IMR-90 (cell line): ENCODE measurements around the gene ENOX1. TPM values are rescaled to one million over a fixed set of nuclear protein-coding genes. Genes with fewer than 3 reads are reported as not detected.

Experiments used
- ATAC-seq: fragments of 200-7000 bp; cut with Tn5 transposase; 2 replicates; pipeline ENCODE4 v1.9.1; 2020; ENCODE audit warnings: low read depth, mild to moderate bottlenecking, moderate library complexity
- BruUV-seq: library from RNA; stranded (reverse); fragments of 400-500 nt; replicated peaks from 2 replicates; lab custom pipeline; 2021; lab: Mats Ljungman, UMichigan
- CTCF ChIA-PET: fragments of 300-600 bp; formaldehyde crosslinking; extraction: SDS; loops from one replicate; lab custom pipeline; 2021; ENCODE audit warnings: antibody characterized with exemption; lab: Yijun Ruan, JAX
- POLR2A ChIA-PET: fragments of 300-600 bp; sonication (Branson Sonifier 250); formaldehyde crosslinking; loops from one replicate; lab custom pipeline; 2022; ENCODE audit warnings: antibody characterized with exemption; ENCODE audit not compliant: unreplicated experiment; lab: Charles Lee
- DNase-seq: peaks from one replicate; pipeline ENCODE4 v3.0.0; 2013
- H2AFZ ChIP-seq: replicated peaks from 2 replicates; pipeline ENCODE3; 2013; ENCODE audit warnings: low read length, mild to moderate bottlenecking; ENCODE audit not compliant: poor library complexity
- H2AK5ac ChIP-seq: 2 replicates; pipeline ENCODE4 v1.6.1; 2013; ENCODE audit warnings: low read depth, low read length, inconsistent platforms
- H2AK9ac ChIP-seq: replicated peaks from 2 replicates; pipeline ENCODE3; 2013; ENCODE audit warnings: mild to moderate bottlenecking, low read depth, low read length, moderate library complexity; ENCODE audit not compliant: poor library complexity
- H2BK120ac ChIP-seq: 2 replicates; pipeline ENCODE4 v1.6.1; 2013; ENCODE audit warnings: low read depth, low read length, inconsistent platforms
- H2BK15ac ChIP-seq: 3 replicates; pipeline ENCODE4 v1.6.1; 2013; ENCODE audit warnings: low read depth, low read length, inconsistent platforms
- H2BK20ac ChIP-seq: 2 replicates; pipeline ENCODE4 v1.6.1; 2013; ENCODE audit warnings: low read depth, mild to moderate bottlenecking, inconsistent platforms, low read length, moderate library complexity
- H2BK5ac ChIP-seq: 2 replicates; pipeline ENCODE4 v1.6.1; 2013; ENCODE audit warnings: mild to moderate bottlenecking, low read depth, low read length, inconsistent platforms; ENCODE audit not compliant: poor library complexity, severe bottlenecking
- H3K14ac ChIP-seq: replicated peaks from 2 replicates; pipeline ENCODE4 v1.6.1; 2013; ENCODE audit warnings: low read depth, low read length, inconsistent platforms
- H3K18ac ChIP-seq: 2 replicates; pipeline ENCODE4 v1.6.1; 2013; ENCODE audit warnings: low read depth, low read length, control low read depth
- H3K23ac ChIP-seq: 2 replicates; pipeline ENCODE4 v1.6.1; 2013; ENCODE audit warnings: low read depth, low read length, inconsistent platforms
- H3K27ac ChIP-seq: 2 replicates; pipeline ENCODE4 v1.5.1; 2013; ENCODE audit warnings: mild to moderate bottlenecking, control low read depth, low read length; ENCODE audit not compliant: insufficient read depth
- H3K27me3 ChIP-seq: 2 replicates; pipeline ENCODE4 v1.6.1; 2013; ENCODE audit warnings: low read length; ENCODE audit not compliant: control insufficient read depth, insufficient read depth
- H3K36me3 ChIP-seq: 2 replicates; pipeline ENCODE4 v1.6.1; 2013; ENCODE audit warnings: low read length, mixed read lengths; ENCODE audit not compliant: control insufficient read depth, insufficient read depth
- H3K4ac ChIP-seq: 2 replicates; pipeline ENCODE4 v1.6.1; 2013; ENCODE audit warnings: low read depth, low read length, inconsistent platforms
- H3K4me1 ChIP-seq: 2 replicates; pipeline ENCODE4 v1.6.1; 2013; ENCODE audit warnings: low read length, mixed read lengths; ENCODE audit not compliant: control insufficient read depth, insufficient read depth
- H3K4me2 ChIP-seq: 2 replicates; pipeline ENCODE4 v1.6.1; 2013; ENCODE audit warnings: low read depth, mild to moderate bottlenecking, control low read depth, low read length, moderate library complexity
- H3K4me3 ChIP-seq: 2 replicates; pipeline ENCODE4 v1.5.1; 2013; ENCODE audit warnings: low read depth, mild to moderate bottlenecking, control low read depth, low read length, moderate library complexity; ENCODE audit not compliant: insufficient read depth
- H3K56ac ChIP-seq: 2 replicates; pipeline ENCODE4 v1.6.1; 2013; ENCODE audit warnings: low read length, inconsistent platforms; ENCODE audit not compliant: insufficient read depth; ENCODE audit errors: extremely low read depth
- H3K79me1 ChIP-seq, 2 experiments: 2 replicates each; pipeline ENCODE4 v1.6.1; 2013; ENCODE audit warnings: low read length in 2 of 2, inconsistent platforms in 1 of 2, low read depth in 1 of 2
- H3K9ac ChIP-seq: 2 replicates; pipeline ENCODE4 v1.6.1; 2013; ENCODE audit warnings: low read depth, low read length, control low read depth
- H3K9me1 ChIP-seq: 2 replicates; pipeline ENCODE4 v1.6.1; 2013; ENCODE audit warnings: low read length, inconsistent platforms; ENCODE audit not compliant: insufficient read depth
- H3K9me3 ChIP-seq: 2 replicates; pipeline ENCODE4 v1.6.1; 2013; ENCODE audit warnings: low read length; ENCODE audit not compliant: control insufficient read depth, insufficient read depth
- H4K20me1 ChIP-seq: 2 replicates; pipeline ENCODE4 v1.6.1; 2013; ENCODE audit warnings: low read length, inconsistent platforms; ENCODE audit not compliant: insufficient read depth
- H4K5ac ChIP-seq: 2 replicates; pipeline ENCODE4 v1.6.1; 2013; ENCODE audit warnings: mild to moderate bottlenecking, low read depth, low read length, control low read depth
- H4K8ac ChIP-seq, 2 experiments: 2 replicates each; pipeline ENCODE4 v1.6.1; 2013; ENCODE audit warnings: low read depth in 2 of 2, low read length in 2 of 2, control low read depth in 1 of 2, inconsistent platforms in 1 of 2
- H4K91ac ChIP-seq: 2 replicates; pipeline ENCODE4 v1.6.1; 2013; ENCODE audit warnings: low read depth, low read length, inconsistent platforms; ENCODE audit not compliant: insufficient read depth
- BHLHE40 ChIP-seq: fragments of 150-350 bp; IDR thresholded peaks from 2 replicates; pipeline ENCODE4 v1.6.1; 2016; ENCODE audit warnings: mild to moderate bottlenecking, low read depth, low read length
- CHD1 ChIP-seq: IDR thresholded peaks from 2 replicates; pipeline ENCODE4 v1.6.1; 2012; ENCODE audit warnings: low read depth, low read length, improper control_type of control experiment
- NFE2L2 ChIP-seq: fragments of 150-350 bp; IDR thresholded peaks from 2 replicates; pipeline ENCODE4 v1.6.1; 2016; ENCODE audit warnings: low read depth, mild to moderate bottlenecking, low read length
- POLR2A ChIP-seq: IDR thresholded peaks from 2 replicates; pipeline ENCODE4 v1.6.1; 2012; ENCODE audit warnings: mild to moderate bottlenecking, low read depth, low read length
- RAD21 ChIP-seq: IDR thresholded peaks from 2 replicates; pipeline ENCODE4 v1.6.1; 2012; ENCODE audit warnings: low read length, improper control_type of control experiment
- WGBS, 2 experiments: methylation state at CpG; one replicate each; pipeline versions ENCODE4 v1.1.5 to v1.1.7; 2013; ENCODE audit warnings: missing lambda C conversion rate in 2 of 2; ENCODE audit not compliant: insufficient read length in 1 of 2; ENCODE audit errors: extremely low coverage in 2 of 2; 5-methylcytosine and 5-hydroxymethylcytosine counted together
- dilution Hi-C: fragments of 300-500 bp; cut with HindIII; formaldehyde crosslinking; loops from one replicate; pipeline ENCODE4 v1.14.3; 2018; ENCODE audit warnings: low sequenced_read_pairs; ENCODE audit not compliant: unreplicated experiment
- in situ Hi-C: fragments of 300-500 bp; cut with MboI; formaldehyde crosslinking; loops from 3 replicates; pipeline ENCODE4 v1.14.3; 2019; ENCODE audit warnings: low sequenced_read_pairs, inconsistent platforms, mixed read lengths
- intact Hi-C: fragments of 100-400 bp; cut with micrococcal nuclease; formaldehyde crosslinking; loops from 2 replicates; pipeline ENCODE4 v1.10.0; 2022
- polyA plus RNA-seq, 3 experiments: library from polyadenylated mRNA; depleted of rRNA; stranded (reverse); fragments of >200 nt; gene quantifications; 2 replicates each; pipeline ENCODE4 v1.2.3, GENCODE V29; 2012; ENCODE audit warnings: low replicate concordance in 1 of 3
- total RNA-seq: library from RNA; depleted of rRNA; stranded (reverse); fragments of >200 nt; gene quantifications from 2 replicates; pipeline ENCODE4 v1.2.3, GENCODE V29; 2012
- TF ChIP-seq, protein P1 (sequence below): conservative IDR thresholded peaks from 2 replicates; pipeline ENCODE4 v1.5.1; 2012; ENCODE audit warnings: mild to moderate bottlenecking, low read depth, low read length, improper control_type of control experiment

Gene ENOX1
- total and polyA plus RNA-seq, 2 of the 4 experiments (the other 2 are of a cell fraction) = 0.99 to 1.3 TPM

DNA sequence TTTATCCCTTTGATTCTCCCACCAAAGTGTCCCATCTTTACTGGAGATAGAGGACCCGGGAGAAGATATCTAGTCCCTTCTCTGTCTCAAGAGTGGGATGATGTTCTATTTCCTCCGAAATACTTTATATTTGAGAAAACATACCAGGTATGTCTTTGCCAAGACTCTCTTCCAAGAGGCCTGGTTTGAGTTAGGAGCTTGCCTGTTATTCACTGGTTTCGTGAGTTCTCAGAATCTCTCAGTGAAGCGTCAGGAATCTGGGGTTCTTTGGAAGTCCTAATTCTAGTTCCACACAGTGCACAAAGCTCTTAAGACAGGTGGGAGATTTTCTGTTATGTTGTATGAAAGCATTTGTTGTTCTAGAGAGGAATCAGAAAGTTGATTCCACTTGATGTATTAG is 581.4 kb downstream of the ENOX1 start:
- TF ChIP-seq RAD21 (no peak), CHD1 (no peak), POLR2A (no peak), BHLHE40 (no peak), NFE2L2 (no peak)
- TF ChIP-seq, protein P1, sequence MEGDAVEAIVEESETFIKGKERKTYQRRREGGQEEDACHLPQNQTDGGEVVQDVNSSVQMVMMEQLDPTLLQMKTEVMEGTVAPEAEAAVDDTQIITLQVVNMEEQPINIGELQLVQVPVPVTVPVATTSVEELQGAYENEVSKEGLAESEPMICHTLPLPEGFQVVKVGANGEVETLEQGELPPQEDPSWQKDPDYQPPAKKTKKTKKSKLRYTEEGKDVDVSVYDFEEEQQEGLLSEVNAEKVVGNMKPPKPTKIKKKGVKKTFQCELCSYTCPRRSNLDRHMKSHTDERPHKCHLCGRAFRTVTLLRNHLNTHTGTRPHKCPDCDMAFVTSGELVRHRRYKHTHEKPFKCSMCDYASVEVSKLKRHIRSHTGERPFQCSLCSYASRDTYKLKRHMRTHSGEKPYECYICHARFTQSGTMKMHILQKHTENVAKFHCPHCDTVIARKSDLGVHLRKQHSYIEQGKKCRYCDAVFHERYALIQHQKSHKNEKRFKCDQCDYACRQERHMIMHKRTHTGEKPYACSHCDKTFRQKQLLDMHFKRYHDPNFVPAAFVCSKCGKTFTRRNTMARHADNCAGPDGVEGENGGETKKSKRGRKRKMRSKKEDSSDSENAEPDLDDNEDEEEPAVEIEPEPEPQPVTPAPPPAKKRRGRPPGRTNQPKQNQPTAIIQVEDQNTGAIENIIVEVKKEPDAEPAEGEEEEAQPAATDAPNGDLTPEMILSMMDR = no peak
- H2AFZ ChIP-seq = no peak overlapping the region
- no CpG with 5 or more reads among the region's 4 CpGs for WGBS, 2 experiments
- ATAC-seq (no peak), DNase-seq (no peak)
- H2AK5ac ChIP-seq = no peak overlapping the region
- no peak overlapping the region for H3K18ac ChIP-seq
- H3K36me3 ChIP-seq = no peaks in the 10 kb centered on the region
- CTCF ChIA-PET = no interaction called here
- in situ Hi-C loops = no loop called here
- BruUV-seq = no TSS peak
- no peaks in the 10 kb centered on the region for H3K79me1 ChIP-seq
- H4K20me1 ChIP-seq = no peaks in the 10 kb centered on the region
- no peaks in the 10 kb centered on the region for H3K9me1 ChIP-seq
- no peak overlapping the region for H2BK15ac ChIP-seq
- no peak overlapping the region for H3K23ac ChIP-seq
- no peak overlapping the region for H4K8ac ChIP-seq
- H3K9ac ChIP-seq = no peak overlapping the region
- H2BK5ac ChIP-seq = no peak overlapping the region
- dilution Hi-C loops = no loop called here
- intact Hi-C loops = no loop called here
- H3K27me3 ChIP-seq = no peaks in the 10 kb centered on the region
- no peaks in the 10 kb centered on the region for H3K4me1 ChIP-seq
- no peak overlapping the region for H2AK9ac ChIP-seq
- H4K5ac ChIP-seq = no peak overlapping the region
- H3K56ac ChIP-seq = no peak overlapping the region
- H4K91ac ChIP-seq = no peak overlapping the region
- no peak overlapping the region for H3K4me3 ChIP-seq
- H3K27ac ChIP-seq = no peak overlapping the region
- no peak overlapping the region for H2BK120ac ChIP-seq
- H3K9me3 ChIP-seq = peaks cover 6% of the 10 kb centered on the region
- H3K4me2 ChIP-seq = no peak overlapping the region
- POLR2A ChIA-PET = no interaction called here
- H3K14ac ChIP-seq = no peak overlapping the region
- H2BK20ac ChIP-seq = no peak overlapping the region
- H3K4ac ChIP-seq = no peak overlapping the region
